ENCODE measurements around the gene ESD. TPM values are rescaled to one million over a fixed set of nuclear protein-coding genes. Genes with fewer than 3 reads are reported as not detected.
"Not testable (repeated sequence)": the region's sequence is repeated elsewhere in the genome, so short reads cannot be mapped to it uniquely, and the experiment has no call there.

Gene ESD
- total and polyA plus RNA-seq, 4 donors, result 78.9 to 167 (median 99.1) TPM

- DNase-seq (no peak), ATAC-seq (ENCODE audit: insufficient read depth, low FRiP score) (no peak)
- H3K9ac ChIP-seq (ENCODE audit: insufficient read depth in 1 of 2, low read length in 2 of 2), result no peak overlapping the region
- no peak for TF ChIP-seq CTCF (IDR thresholded peaks at IDR 0.05; ENCODE audit: control extremely low read depth, extremely low read depth)
- H3K9me3 ChIP-seq (ENCODE audit: control insufficient read depth in 4 of 4, insufficient read depth in 3 of 4, low read length in 3 of 4), result peaks cover 0 to 6% (median under 1%) of the 10 kb centered on the region in 4 donors
- no peaks in the 10 kb centered on the region for H3K36me3 ChIP-seq (ENCODE audit: control insufficient read depth in 4 of 4, insufficient read depth in 4 of 4, low read length in 4 of 4)
- no peak overlapping the region for H3K27ac ChIP-seq (ENCODE audit: low read depth in 1 of 2, low read length in 1 of 2)
- H3K4me3 ChIP-seq, result no peak overlapping the region
- WGBS, 2 donors, result 38 to 48% methylated on average over 1 of the region's 1 CpG
- H3K4me1 ChIP-seq (ENCODE audit: control insufficient read depth in 5 of 5, insufficient read depth in 5 of 5, low read length in 5 of 5), result no peaks in the 10 kb centered on the region
- H3K27me3 ChIP-seq (ENCODE audit: control insufficient read depth in 3 of 3, insufficient read depth in 3 of 3, low read length in 2 of 3), result no peaks in the 10 kb centered on the region
Observed at GRCh38 chr13:46817095-46817494, 20.1 kb upstream of the ESD start.

- no peaks in the 10 kb centered on the region for H3K27me3 ChIP-seq (ENCODE audit: control insufficient read depth in 3 of 3, insufficient read depth in 3 of 3, low read length in 2 of 3)
- no peaks in the 10 kb centered on the region for H3K36me3 ChIP-seq (ENCODE audit: control insufficient read depth in 4 of 4, insufficient read depth in 4 of 4, low read length in 4 of 4)
- no peak overlapping the region for H3K4me3 ChIP-seq
- H3K4me1 ChIP-seq (ENCODE audit: control insufficient read depth in 5 of 5, insufficient read depth in 5 of 5, low read length in 5 of 5), result no peaks in the 10 kb centered on the region
- H3K9me3 ChIP-seq (ENCODE audit: control insufficient read depth in 4 of 4, insufficient read depth in 3 of 4, low read length in 3 of 4), result peaks cover 0 to 6% (median 2%) of the 10 kb centered on the region in 4 donors
- H3K27ac ChIP-seq (ENCODE audit: low read depth in 1 of 2, low read length in 1 of 2), result no peak overlapping the region
- H3K9ac ChIP-seq (ENCODE audit: insufficient read depth in 1 of 2, low read length in 2 of 2), result no peak overlapping the region
- no peak for TF ChIP-seq CTCF (IDR thresholded peaks at IDR 0.05; ENCODE audit: control extremely low read depth, extremely low read depth)
- DNase-seq, result no peak
- WGBS, 2 donors, result 91% methylated on average over 1 of the region's 1 CpG
- no peak for ATAC-seq (ENCODE audit: insufficient read depth, low FRiP score)
Observed at GRCh38 chr13:46816371-46816770, 19.4 kb upstream of the ESD start.

GRCh38 chr13:46812301-46812797, 15.4 kb upstream of the ESD start:
- no peaks in the 10 kb centered on the region for H3K4me1 ChIP-seq (ENCODE audit: control insufficient read depth in 5 of 5, insufficient read depth in 5 of 5, low read length in 5 of 5)
- no peaks in the 10 kb centered on the region for H3K27me3 ChIP-seq (ENCODE audit: control insufficient read depth in 3 of 3, insufficient read depth in 3 of 3, low read length in 2 of 3)
- no peak overlapping the region for H3K27ac ChIP-seq (ENCODE audit: low read depth in 1 of 2, low read length in 1 of 2)
- no peaks in the 10 kb centered on the region for H3K36me3 ChIP-seq (ENCODE audit: control insufficient read depth in 4 of 4, insufficient read depth in 4 of 4, low read length in 4 of 4)
- H3K9me3 ChIP-seq (ENCODE audit: control insufficient read depth in 4 of 4, insufficient read depth in 3 of 4, low read length in 3 of 4), result peaks cover 0 to 6% (median 2%) of the 10 kb centered on the region in 4 donors
- DNase-seq (no peak), ATAC-seq (ENCODE audit: insufficient read depth, low FRiP score) (no peak)
- TF ChIP-seq CTCF (IDR thresholded peaks at IDR 0.05; ENCODE audit: control extremely low read depth, extremely low read depth), result no peak
- no peak overlapping the region for H3K4me3 ChIP-seq
- H3K9ac ChIP-seq (ENCODE audit: insufficient read depth in 1 of 2, low read length in 2 of 2), result no peak overlapping the region

GRCh38 chr13:46810440-46810839, 13.5 kb upstream of the ESD start:
- no peak for DNase-seq
- Histone ChIP-seq H3K27me3 (ENCODE audit: control insufficient read depth in 3 of 3, insufficient read depth in 3 of 3, low read length in 2 of 3) (no peaks in the 10 kb centered on the region), H3K4me3 (no peak overlapping the region), H3K4me1 (ENCODE audit: control insufficient read depth in 5 of 5, insufficient read depth in 5 of 5, low read length in 5 of 5) (no peaks in the 10 kb centered on the region), H3K9me3 (ENCODE audit: control insufficient read depth in 4 of 4, insufficient read depth in 3 of 4, low read length in 3 of 4) (peaks cover 0 to 6% (median 2%) of the 10 kb centered on the region in 4 donors), H3K36me3 (ENCODE audit: control insufficient read depth in 4 of 4, insufficient read depth in 4 of 4, low read length in 4 of 4) (no peaks in the 10 kb centered on the region), H3K27ac (ENCODE audit: low read depth in 1 of 2, low read length in 1 of 2) (no peak overlapping the region), H3K9ac (ENCODE audit: insufficient read depth in 1 of 2, low read length in 2 of 2) (no peak overlapping the region)
- WGBS, 2 donors, result 93 to 94% methylated on average over 5 of the region's 5 CpGs
- TF ChIP-seq CTCF (IDR thresholded peaks at IDR 0.05; ENCODE audit: control extremely low read depth, extremely low read depth), result no peak
- no peak for ATAC-seq (ENCODE audit: insufficient read depth, low FRiP score)

GRCh38 chr13:46804921-46805320, 8.0 kb upstream of the ESD start:
- WGBS, 2 donors, result 90 to 91% methylated on average over 1 of the region's 1 CpG
- H3K36me3 ChIP-seq (ENCODE audit: control insufficient read depth in 4 of 4, insufficient read depth in 4 of 4, low read length in 4 of 4); DNase-seq; ATAC-seq (ENCODE audit: insufficient read depth, low FRiP score); H3K4me3 ChIP-seq; H3K9me3 ChIP-seq (ENCODE audit: control insufficient read depth in 4 of 4, insufficient read depth in 3 of 4, low read length in 3 of 4); H3K4me1 ChIP-seq (ENCODE audit: control insufficient read depth in 5 of 5, insufficient read depth in 5 of 5, low read length in 5 of 5); H3K27ac ChIP-seq (ENCODE audit: low read depth in 1 of 2, low read length in 1 of 2); H3K9ac ChIP-seq (ENCODE audit: insufficient read depth in 1 of 2, low read length in 2 of 2); H3K27me3 ChIP-seq (ENCODE audit: control insufficient read depth in 3 of 3, insufficient read depth in 3 of 3, low read length in 2 of 3): not testable (repeated sequence)

All from lung (tissue), 12 donors.